ENCODE measurements around the gene PDE4B.

DNA sequence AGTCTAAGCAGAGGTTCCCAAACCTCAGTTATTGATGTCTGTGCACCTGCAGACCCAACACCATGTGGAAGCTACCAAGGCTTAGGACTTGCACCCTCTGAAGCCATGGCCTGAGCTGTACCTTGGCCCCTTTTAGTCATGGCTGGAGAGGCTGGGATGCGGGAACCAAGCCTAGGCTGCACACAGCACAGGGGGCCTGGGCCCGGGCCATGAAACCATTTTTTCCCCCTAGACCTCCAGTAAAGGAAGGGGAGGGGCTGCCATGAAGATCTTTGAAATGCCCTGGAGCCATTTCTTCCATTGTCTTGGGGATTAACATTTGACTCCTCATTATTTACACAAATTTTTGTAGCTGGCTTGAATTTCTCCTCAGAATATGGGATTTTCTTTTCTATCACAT, 265.9 kb downstream of the PDE4B start:
- TF ChIP-seq, protein P1, sequence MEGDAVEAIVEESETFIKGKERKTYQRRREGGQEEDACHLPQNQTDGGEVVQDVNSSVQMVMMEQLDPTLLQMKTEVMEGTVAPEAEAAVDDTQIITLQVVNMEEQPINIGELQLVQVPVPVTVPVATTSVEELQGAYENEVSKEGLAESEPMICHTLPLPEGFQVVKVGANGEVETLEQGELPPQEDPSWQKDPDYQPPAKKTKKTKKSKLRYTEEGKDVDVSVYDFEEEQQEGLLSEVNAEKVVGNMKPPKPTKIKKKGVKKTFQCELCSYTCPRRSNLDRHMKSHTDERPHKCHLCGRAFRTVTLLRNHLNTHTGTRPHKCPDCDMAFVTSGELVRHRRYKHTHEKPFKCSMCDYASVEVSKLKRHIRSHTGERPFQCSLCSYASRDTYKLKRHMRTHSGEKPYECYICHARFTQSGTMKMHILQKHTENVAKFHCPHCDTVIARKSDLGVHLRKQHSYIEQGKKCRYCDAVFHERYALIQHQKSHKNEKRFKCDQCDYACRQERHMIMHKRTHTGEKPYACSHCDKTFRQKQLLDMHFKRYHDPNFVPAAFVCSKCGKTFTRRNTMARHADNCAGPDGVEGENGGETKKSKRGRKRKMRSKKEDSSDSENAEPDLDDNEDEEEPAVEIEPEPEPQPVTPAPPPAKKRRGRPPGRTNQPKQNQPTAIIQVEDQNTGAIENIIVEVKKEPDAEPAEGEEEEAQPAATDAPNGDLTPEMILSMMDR (IDR thresholded peaks at IDR 0.05; ENCODE audit: insufficient read depth, low read depth, low read length) = no peak
- TF ChIP-seq EZH2 (IDR thresholded peaks at IDR 0.05; ENCODE audit: insufficient read depth, low read length) = no peak
